ENCODE measurements around the gene TRIO. TPM values are rescaled to one million over a fixed set of nuclear protein-coding genes. Genes with fewer than 3 reads are reported as not detected.

The TRIO gene
- total RNA-seq, 2 donors from 2014 or later, result 50.4 to 60.8 TPM

- no peak for ATAC-seq
- DNase-seq, result no peak
- intact Hi-C loops (cut with DNase I), result no loop called here
Measured at GRCh38 chr5:14313986-14314690, 171.0 kb downstream of the TRIO start.

GRCh38 chr5:14316471-14316870, 173.3 kb downstream of the TRIO start:
- intact Hi-C loops (cut with DNase I), result no loop called here
- DNase-seq (no peak), ATAC-seq (peak in 1 of 2 donors; percentile 44)

- no peak for DNase-seq
- no peak for ATAC-seq
- intact Hi-C loops (cut with DNase I), result no loop called here
Measured at GRCh38 chr5:14319102-14319501, 176.0 kb downstream of the TRIO start.

- no peak for ATAC-seq
- no peak for DNase-seq
- intact Hi-C loops (cut with DNase I), result no loop called here
Measured at GRCh38 chr5:14321936-14322335, 178.8 kb downstream of the TRIO start.

GRCh38 chr5:14322437-14323187, 179.5 kb downstream of the TRIO start:
- DNase-seq (no peak), ATAC-seq (no peak)
- intact Hi-C loops (cut with DNase I), result no loop called here

GRCh38 chr5:14323466-14323865, 180.3 kb downstream of the TRIO start:
- intact Hi-C loops (cut with DNase I), result no loop called here
- no peak for ATAC-seq
- DNase-seq, result no peak

GRCh38 chr5:14325369-14325768, 182.2 kb downstream of the TRIO start:
- DNase-seq, result no peak
- intact Hi-C loops (cut with DNase I), result no loop called here
- ATAC-seq, result no peak

- ATAC-seq (peak; percentile 75 to 82), DNase-seq (no peak)
- intact Hi-C loops (cut with DNase I), result no loop called here
Measured at GRCh38 chr5:14326035-14326903, 183.1 kb downstream of the TRIO start.

GRCh38 chr5:14327624-14328023, 184.5 kb downstream of the TRIO start:
- intact Hi-C loops (cut with DNase I), result no loop called here
- ATAC-seq (no peak), DNase-seq (no peak)

GRCh38 chr5:14328144-14328543, 185.0 kb downstream of the TRIO start:
- DNase-seq, result no peak
- intact Hi-C loops (cut with DNase I), result no loop called here
- no peak for ATAC-seq

- ATAC-seq (no peak), DNase-seq (no peak)
- intact Hi-C loops (cut with DNase I), result no loop called here
Measured at GRCh38 chr5:14330291-14330690, 187.1 kb downstream of the TRIO start.

GRCh38 chr5:14330729-14331385, 187.7 kb downstream of the TRIO start:
- ATAC-seq, result no peak
- intact Hi-C loops (cut with DNase I), result no loop called here
- no peak for DNase-seq

- ATAC-seq (no peak), DNase-seq (no peak)
- intact Hi-C loops (cut with DNase I), result no loop called here
Measured at GRCh38 chr5:14331386-14331781, 188.2 kb downstream of the TRIO start.

GRCh38 chr5:14332038-14332631, 189.0 kb downstream of the TRIO start:
- intact Hi-C loops (cut with DNase I), result no loop called here
- no peak for ATAC-seq
- no peak for DNase-seq

- ATAC-seq (no peak), DNase-seq (no peak)
- intact Hi-C loops (cut with DNase I), result no loop called here
Measured at GRCh38 chr5:14332746-14333145, 189.6 kb downstream of the TRIO start.

- ATAC-seq (no peak), DNase-seq (no peak)
- intact Hi-C loops (cut with DNase I), result no loop called here
Measured at GRCh38 chr5:14337593-14337992, 194.5 kb downstream of the TRIO start.

- DNase-seq, result no peak
- ATAC-seq, result no peak
- intact Hi-C loops (cut with DNase I), result no loop called here
Measured at GRCh38 chr5:14339468-14339867, 196.3 kb downstream of the TRIO start.

- ATAC-seq, result no peak
- no peak for DNase-seq
- intact Hi-C loops (cut with DNase I), result no loop called here
Measured at GRCh38 chr5:14341571-14342230, 198.6 kb downstream of the TRIO start.

GRCh38 chr5:14342306-14342705, 199.2 kb downstream of the TRIO start:
- intact Hi-C loops (cut with DNase I), result no loop called here
- DNase-seq, result no peak

More at GRCh38 chr5:14342306-14342705, 199.2 kb downstream of the TRIO start:
- ATAC-seq, result peak; percentile 70 to 74

Data from left cardiac atrium (tissue), 4 donors.